ENCODE results near the gene EXOSC2. TPM values are rescaled to one million over a fixed set of nuclear protein-coding genes. Genes with fewer than 3 reads are reported as not detected.

Gene EXOSC2
- total RNA-seq, 3 donors from 2014 or later (not counting 1 experiment from before 2014, with no cell fraction given): 40.7 to 49.0 (median 47.1) TPM

GRCh38 chr9:130663977-130664250, 29.7 kb upstream of the EXOSC2 start:
- 6% methylated on average over 17 of the region's 19 CpGs for WGBS (ENCODE audit: insufficient coverage)

DNA sequence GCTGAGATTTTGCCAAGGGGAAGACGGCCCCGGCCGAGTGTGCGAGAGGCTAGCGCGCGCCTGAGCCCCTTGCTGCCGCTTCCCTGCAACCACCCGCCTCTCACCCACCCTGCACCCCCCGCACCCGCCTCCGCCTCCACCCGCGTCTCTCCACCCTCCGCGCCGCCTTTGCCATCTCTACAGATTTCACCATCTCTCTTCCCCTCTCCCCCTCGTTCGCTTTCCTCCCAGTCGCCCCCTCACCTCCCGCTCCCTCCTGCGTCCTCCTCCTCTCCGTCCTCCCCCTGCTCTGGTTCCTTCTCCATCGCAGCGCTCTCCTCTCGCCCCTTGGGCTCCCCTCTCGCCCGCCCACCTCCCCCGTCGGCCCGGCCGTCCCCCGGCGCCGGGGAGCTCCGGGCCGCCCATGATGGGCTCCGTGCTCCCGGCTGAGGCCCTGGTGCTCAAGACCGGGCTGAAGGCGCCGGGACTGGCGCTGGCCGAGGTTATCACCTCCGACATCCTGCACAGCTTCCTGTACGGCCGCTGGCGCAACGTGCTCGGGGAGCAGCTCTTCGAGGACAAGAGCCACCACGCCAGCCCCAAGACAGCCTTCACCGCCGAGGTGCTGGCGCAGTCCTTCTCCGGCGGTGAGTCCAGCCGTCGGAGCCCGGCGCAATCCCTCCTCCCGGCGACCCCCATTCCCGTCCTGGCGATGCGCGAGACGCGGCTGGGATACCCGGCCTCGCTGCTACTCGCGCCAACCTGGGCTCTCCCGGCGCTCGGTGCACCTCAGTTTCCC, 29.1 kb upstream of the EXOSC2 start, which contains the start of gene PRDM12:
Gene PRDM12, plus strand, starts transcription at position 344 of the 778 bp plus-strand sequence. Its CDS starts 60 bp downstream, at position 404.
- Histone ChIP-seq H3K27ac (ENCODE audit: low read length) (no peak within 1 kb of the TSS), H3K36me3 (ENCODE audit: control insufficient read depth, insufficient read depth, low read length) (no peaks in the 10 kb centered on the region), H3K4me3 (ENCODE audit: low read length) (no peak within 1 kb of the TSS), H3K4me1 (ENCODE audit: control insufficient read depth, insufficient read depth, low read length) (peaks cover 13% of the 10 kb centered on the region), H3K9me3 (ENCODE audit: control insufficient read depth, insufficient read depth, low read length) (no peaks in the 10 kb centered on the region), H3K27me3 (ENCODE audit: control insufficient read depth, insufficient read depth, low read length) (peaks cover 46% of the 10 kb centered on the region)
- peaks cover 27 to 43% of the 10 kb centered on the region in 2 donors for H3K27me3 Mint-ChIP-seq (ENCODE audit: low read depth in 2 of 2)
- 5% methylated on average over 76 of the region's 76 CpGs for WGBS (ENCODE audit: insufficient coverage)
- no peaks in the 10 kb centered on the region for H3K9me3 Mint-ChIP-seq
- intact Hi-C loops (cut with micrococcal nuclease): no loop called here
- no peaks in the 10 kb centered on the region for H3K36me3 Mint-ChIP-seq
- peaks cover 6 to 17% of the 10 kb centered on the region in 2 donors for H3K4me1 Mint-ChIP-seq
- TF ChIP-seq, protein P1, sequence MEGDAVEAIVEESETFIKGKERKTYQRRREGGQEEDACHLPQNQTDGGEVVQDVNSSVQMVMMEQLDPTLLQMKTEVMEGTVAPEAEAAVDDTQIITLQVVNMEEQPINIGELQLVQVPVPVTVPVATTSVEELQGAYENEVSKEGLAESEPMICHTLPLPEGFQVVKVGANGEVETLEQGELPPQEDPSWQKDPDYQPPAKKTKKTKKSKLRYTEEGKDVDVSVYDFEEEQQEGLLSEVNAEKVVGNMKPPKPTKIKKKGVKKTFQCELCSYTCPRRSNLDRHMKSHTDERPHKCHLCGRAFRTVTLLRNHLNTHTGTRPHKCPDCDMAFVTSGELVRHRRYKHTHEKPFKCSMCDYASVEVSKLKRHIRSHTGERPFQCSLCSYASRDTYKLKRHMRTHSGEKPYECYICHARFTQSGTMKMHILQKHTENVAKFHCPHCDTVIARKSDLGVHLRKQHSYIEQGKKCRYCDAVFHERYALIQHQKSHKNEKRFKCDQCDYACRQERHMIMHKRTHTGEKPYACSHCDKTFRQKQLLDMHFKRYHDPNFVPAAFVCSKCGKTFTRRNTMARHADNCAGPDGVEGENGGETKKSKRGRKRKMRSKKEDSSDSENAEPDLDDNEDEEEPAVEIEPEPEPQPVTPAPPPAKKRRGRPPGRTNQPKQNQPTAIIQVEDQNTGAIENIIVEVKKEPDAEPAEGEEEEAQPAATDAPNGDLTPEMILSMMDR (IDR thresholded peaks at IDR 0.05): no peak
- no peak for DNase-seq
- no peak within 1 kb of the TSS for H3K27ac Mint-ChIP-seq
- no peak for ATAC-seq
- H3K4me3 Mint-ChIP-seq: peak within 1 kb of the TSS; percentile 1

More at GRCh38 chr9:130663977-130664250, 29.7 kb upstream of the EXOSC2 start:
- H3K36me3 Mint-ChIP-seq: no peaks in the 10 kb centered on the region
- H3K4me1 Mint-ChIP-seq: peaks cover 6 to 17% of the 10 kb centered on the region in 2 donors
- TF ChIP-seq, protein P1 (IDR thresholded peaks at IDR 0.05): no peak
- peaks cover 28 to 47% of the 10 kb centered on the region in 2 donors for H3K27me3 Mint-ChIP-seq (ENCODE audit: low read depth in 2 of 2)
- H3K4me3 Mint-ChIP-seq: no peak overlapping the region
- H3K9me3 ChIP-seq (ENCODE audit: control insufficient read depth, insufficient read depth, low read length): no peaks in the 10 kb centered on the region
- intact Hi-C loops (cut with micrococcal nuclease): no loop called here
- ATAC-seq: no peak
- H3K27me3 ChIP-seq (ENCODE audit: control insufficient read depth, insufficient read depth, low read length): peaks cover 46% of the 10 kb centered on the region
- peaks cover 13% of the 10 kb centered on the region for H3K4me1 ChIP-seq (ENCODE audit: control insufficient read depth, insufficient read depth, low read length)
- H3K27ac ChIP-seq (ENCODE audit: low read length): no peak overlapping the region
- H3K4me3 ChIP-seq (ENCODE audit: low read length): no peak overlapping the region
- DNase-seq: no peak
- no peaks in the 10 kb centered on the region for H3K36me3 ChIP-seq (ENCODE audit: control insufficient read depth, insufficient read depth, low read length)
- no peak overlapping the region for H3K27ac Mint-ChIP-seq
- no peaks in the 10 kb centered on the region for H3K9me3 Mint-ChIP-seq

GRCh38 chr9:130665029-130665430, 28.6 kb upstream of the EXOSC2 start:
- Histone ChIP-seq H3K27me3 (ENCODE audit: control insufficient read depth, insufficient read depth, low read length) (peaks cover 45% of the 10 kb centered on the region), H3K4me3 (ENCODE audit: low read length) (no peak overlapping the region), H3K9me3 (ENCODE audit: control insufficient read depth, insufficient read depth, low read length) (no peaks in the 10 kb centered on the region), H3K4me1 (ENCODE audit: control insufficient read depth, insufficient read depth, low read length) (peaks cover 13% of the 10 kb centered on the region), H3K27ac (ENCODE audit: low read length) (no peak overlapping the region), H3K36me3 (ENCODE audit: control insufficient read depth, insufficient read depth, low read length) (no peaks in the 10 kb centered on the region)
- ATAC-seq (no peak), DNase-seq (no peak)
- TF ChIP-seq, protein P1 (IDR thresholded peaks at IDR 0.05): no peak
- Mint-ChIP-seq H3K27me3 (ENCODE audit: low read depth in 2 of 2) (peaks cover 27 to 39% of the 10 kb centered on the region in 2 donors), H3K27ac (no peak overlapping the region), H3K9me3 (no peaks in the 10 kb centered on the region), H3K4me3 (no peak overlapping the region), H3K4me1 (peaks cover 6 to 12% of the 10 kb centered on the region in 2 donors), H3K36me3 (no peaks in the 10 kb centered on the region)
- intact Hi-C loops (cut with micrococcal nuclease): no loop called here
- 3% methylated on average over 18 of the region's 26 CpGs for WGBS (ENCODE audit: insufficient coverage)
